Activated T-helper 9 cell treated with anti-CD3 and anti-CD28 coated beads, Interleukin-2, amount 50 U/mL, for 16 hours (primary cell): ENCODE measurements around the gene SKAP1.
"Not testable (repeated sequence)": the region's sequence is repeated elsewhere in the genome, so short reads cannot be mapped to it uniquely, and the experiment has no call there.

Source experiments
- DNase-seq: peaks from one replicate; pipeline ENCODE4 v3.0.0-alpha.2; 2020; ENCODE audit warnings: low read depth

SKAP1 gene

DNA sequence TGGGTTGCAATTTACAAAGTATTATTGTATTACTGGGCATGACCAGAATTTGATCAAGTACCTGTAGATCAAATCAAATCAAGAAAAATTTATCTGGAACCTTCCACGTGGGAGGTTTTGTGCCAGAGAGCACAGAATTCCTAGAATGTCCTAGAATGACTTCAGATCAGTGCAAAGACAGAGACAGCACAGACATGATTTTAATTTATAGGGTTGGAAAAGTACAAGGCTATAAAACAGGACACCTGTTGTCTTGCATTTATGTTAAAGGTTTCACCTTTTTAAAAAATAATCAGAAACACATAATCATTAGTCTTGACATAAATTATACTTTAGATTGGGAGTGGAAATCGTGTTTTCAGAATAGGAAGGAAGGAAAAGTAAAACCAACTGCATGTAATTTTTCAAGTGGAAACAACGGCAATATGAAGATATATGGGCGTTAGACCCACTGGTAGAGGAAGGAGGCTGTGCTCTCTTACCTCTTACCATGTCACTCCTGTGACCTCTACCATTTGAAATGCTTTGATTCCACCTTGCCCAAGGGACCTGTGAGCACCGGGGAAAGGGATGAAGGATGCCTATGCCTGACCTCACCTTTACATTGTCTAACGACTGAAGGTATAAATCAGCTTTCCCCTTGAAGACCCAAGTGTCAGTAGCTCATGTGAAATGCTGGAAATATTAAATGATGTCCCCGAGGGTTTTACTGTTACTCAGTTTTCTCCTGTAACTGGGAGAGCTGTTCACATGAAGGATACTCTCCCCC, 222.1 kb downstream of the SKAP1 start:
- DNase-seq: no peak

DNA sequence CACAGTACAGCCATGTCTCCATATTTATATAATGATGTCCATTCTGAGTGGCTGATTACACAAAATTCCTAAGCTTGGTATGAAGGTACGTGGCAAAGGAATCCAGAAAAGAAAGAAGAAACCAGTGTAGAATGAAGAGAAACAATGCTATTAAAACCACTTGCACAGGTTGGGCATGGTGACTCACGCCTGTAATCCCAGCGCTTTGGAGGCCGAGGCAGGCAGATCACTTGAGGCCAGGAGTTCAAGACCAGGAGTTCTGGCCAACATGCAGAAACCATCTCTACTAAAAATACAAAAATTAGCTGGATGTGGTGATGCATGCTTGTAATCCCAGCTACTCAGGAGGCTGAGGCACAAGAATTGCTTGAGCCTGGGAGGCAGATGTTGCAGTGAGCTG, 223.0 kb downstream of the SKAP1 start:
- not testable (repeated sequence) for DNase-seq

DNA sequence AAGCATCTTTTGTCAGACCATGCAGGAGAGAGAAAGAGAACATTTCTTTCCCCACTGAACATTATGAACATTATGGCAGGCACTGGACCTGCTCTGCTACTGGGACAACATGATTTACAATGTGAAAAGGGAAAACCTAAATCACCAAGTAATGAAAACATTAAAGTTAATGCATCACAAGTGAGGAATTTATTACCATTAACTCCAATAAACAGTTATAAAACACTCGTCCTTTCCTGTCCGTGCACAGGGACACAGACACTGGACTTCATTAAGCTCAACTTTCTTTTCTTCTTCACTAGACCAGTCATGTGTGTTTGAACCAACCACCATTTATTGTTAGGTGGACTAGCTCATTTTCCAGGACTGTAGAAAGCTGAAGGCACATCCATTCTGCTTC, 227.1 kb downstream of the SKAP1 start:
- DNase-seq: no peak

DNA sequence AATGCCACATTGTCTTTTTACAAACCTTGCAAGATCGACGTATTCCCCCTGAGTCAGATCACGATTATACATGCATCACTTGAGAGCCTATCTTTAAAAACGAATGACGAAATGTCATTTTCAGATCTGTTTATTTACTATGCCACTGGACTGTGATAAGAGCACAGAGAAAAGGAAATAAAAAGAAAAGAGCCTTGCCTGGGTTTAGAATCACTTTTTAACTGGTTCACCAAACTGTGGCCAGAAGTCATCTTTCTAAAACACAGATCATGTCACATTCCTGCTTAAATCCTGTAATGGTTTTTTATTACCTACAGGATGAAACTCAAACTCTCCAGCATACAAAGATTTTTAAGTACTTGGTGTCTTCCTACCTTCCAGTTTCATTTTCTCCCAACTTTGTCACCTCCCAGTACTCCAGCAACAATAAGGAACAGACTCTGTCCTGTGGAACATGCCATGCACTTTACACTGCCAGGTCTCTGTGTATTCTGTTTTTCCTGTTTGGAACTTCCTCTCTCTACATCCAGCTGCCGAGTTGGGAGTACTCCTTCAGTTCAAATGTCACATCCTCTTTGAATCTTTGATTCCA, 231.0 kb downstream of the SKAP1 start:
- no peak for DNase-seq

DNA sequence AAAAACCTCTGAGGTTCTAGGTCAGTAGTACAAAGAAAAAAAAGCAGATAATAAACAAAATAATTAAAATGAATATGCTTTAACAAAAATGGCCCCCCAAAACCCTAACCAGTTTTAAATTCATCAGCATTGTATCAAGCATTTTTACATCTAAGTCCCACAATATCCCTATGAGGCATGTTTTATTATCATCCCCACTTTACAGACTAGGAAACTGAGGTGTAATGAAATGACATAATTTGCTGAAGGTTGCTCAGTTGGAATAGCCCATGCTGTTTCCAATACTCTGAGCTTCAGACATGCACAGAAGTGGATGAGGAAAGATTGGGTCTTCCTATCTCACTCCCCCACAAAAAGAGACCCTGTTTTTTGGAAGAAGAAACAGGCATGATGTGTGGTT, 234.1 kb downstream of the SKAP1 start:
- no peak for DNase-seq

DNA sequence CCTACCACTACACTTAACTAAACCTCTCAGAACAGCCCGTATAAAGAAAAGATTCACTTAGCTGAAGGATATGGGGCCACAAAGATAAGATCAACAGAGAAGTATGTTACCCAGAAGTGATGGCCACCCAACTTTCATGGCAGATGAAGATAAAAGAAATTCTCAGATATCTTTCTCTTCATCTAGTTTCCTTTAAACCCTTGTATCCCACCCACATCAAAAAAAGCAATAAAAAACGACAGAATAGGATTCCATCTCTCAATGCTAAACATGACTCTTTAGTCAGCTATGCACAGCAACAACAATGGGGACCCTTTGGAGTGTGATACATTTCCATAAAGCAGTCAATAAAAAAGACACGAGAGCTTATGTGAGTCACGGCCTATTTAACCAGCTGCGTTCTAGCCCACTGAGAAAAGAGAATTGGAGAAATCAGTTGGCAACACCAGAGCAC, 235.9 kb downstream of the SKAP1 start:
- DNase-seq: no peak

DNA sequence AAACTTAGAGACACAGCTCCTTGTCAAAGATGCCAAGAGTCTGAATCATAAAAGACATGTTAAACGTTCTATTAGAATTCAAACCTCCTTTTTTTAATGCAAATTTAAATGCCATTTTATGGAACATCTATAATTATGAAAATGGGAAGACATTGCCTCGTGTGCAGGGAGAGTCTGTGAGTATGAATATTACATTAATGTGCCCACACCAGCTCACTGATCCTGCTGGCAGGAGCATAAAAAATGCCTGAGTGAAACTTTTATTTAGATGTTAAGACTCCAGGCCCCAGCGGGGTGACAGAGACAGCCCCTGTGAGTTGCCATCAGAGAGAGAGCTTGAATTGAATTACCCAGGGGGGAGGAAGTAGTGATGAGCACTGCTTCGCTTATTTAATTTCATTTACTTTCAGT, 237.7 kb downstream of the SKAP1 start:
- DNase-seq: no peak

DNA sequence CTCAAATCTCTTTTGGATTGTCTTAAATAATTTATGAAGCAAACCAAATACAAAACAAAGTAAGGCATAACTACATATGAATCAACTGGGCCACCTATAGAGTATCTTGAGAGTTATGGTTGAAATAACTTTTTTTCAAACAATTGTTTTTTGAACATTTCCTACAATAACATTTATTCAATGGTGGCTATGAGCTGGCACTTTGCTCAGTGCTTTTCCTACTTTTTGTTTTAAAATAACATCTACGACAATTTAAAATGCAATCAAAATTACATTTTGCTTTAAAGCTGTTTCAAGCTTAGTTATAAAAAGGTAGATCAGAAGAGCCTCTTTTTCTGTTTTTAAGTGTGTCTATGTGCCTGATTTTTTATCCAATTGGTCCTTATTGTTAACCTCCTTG, 238.7 kb downstream of the SKAP1 start:
- no peak for DNase-seq

DNA sequence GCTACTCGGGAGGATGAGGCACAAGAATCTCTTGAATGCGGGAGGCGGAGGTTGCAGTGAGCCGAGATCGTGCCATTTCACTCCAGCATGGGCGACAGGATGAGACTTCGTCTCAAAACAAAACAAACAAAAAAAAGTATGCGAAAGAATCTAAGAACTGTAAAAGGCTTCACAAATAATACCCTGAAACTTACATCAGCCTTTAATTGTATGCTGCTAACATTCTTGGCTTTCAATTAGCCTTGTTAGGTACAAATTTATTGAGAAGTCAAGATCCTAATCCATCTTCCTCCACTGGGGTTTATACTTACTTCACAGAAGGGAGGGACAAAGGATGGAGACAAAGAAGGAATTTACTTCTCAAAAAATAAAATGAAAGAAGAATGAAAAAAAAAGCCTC, 239.1 kb downstream of the SKAP1 start:
- DNase-seq: no peak

DNA sequence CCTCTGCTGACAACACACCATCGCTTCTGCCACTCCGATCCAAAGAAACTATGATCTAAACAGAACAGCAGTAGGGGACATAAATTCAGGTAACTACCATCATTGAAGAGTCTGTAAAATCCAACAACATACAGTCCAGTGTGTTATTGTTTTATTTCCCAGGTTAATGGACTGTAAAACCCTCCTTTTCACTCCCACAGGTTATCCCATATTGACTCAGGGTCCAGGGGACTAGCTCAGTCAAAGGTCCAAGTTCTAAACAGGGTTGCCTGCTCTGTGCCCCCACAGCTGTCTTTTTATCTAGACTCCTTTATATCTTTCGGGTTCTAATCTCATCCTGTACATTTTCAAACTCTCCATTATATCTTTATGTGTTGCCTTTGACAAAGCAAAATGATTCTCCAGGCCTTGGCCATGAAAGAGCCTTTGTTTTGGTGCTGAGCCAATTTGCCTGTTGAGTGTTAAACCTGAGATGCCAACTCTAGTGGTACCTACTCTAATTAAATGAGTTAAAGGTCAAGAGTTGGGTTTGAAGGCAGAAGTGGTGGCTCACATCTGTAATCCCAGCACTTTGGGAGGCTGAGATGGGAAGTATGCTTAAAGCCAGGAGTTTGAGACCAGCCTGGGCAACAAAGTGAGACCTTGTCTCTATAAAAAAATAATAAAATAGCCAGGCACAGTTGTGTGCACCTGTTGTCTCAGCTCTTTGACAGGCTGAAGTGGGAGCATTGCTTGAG, 242.0 kb downstream of the SKAP1 start:
- no peak for DNase-seq

DNA sequence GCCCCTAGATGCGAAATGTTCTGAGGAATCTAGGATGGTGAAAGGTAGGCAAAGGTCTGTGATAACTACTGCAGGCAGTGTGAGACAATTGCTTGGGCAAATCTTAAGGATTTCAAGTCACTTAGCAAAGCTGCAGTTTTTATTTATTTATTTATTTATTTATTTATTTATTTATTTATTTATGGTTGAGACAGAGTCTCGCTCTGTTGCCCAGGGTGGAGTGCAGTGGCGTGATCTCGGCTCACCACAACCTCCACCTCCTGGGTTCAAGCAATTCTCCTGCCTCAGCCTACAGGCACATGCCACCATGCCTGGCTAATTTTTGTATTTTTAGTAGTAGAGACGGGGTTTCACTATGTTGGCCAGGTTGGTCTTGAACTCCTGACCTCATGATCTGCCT, 243.7 kb downstream of the SKAP1 start:
- DNase-seq: not testable (repeated sequence)

DNA sequence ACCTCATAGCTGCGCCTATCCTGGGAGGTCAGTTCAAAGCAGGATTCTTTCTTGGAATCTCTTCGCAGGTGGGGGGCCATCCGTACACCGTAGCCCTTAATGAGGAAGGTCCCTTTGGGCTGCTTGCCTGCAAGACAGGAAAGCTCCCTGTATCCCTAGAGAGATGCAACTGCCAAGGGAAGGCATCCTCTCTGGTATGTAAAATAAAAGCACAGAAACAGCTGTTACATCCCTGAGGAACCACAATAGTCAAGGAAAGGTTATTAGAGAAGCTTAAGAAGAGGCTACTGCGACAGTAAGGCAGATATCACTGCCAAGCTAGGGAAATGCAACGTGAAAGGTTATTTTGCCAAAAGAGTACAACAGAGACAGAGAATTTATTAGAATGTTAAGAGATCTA, 245.3 kb downstream of the SKAP1 start:
- DNase-seq: no peak

DNA sequence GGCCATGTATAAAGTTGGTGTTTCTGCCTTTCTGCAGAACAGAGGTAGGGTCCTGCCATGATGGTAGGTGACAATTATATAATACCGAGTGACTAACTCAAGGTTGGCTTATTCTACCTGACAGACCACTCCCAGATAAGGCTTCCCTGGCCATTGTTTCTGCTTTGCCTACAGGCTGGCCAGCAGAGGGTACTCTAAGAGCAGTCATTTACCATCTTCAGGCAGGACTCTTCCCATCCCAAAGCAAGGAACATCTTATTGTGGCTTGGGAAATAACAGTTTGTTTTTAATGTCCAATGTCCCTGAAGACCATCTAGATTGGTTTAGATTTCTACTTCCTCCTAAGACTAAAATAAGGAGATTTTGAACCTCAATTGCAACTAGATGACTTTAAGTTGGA, 248.4 kb downstream of the SKAP1 start:
- no peak for DNase-seq

DNA sequence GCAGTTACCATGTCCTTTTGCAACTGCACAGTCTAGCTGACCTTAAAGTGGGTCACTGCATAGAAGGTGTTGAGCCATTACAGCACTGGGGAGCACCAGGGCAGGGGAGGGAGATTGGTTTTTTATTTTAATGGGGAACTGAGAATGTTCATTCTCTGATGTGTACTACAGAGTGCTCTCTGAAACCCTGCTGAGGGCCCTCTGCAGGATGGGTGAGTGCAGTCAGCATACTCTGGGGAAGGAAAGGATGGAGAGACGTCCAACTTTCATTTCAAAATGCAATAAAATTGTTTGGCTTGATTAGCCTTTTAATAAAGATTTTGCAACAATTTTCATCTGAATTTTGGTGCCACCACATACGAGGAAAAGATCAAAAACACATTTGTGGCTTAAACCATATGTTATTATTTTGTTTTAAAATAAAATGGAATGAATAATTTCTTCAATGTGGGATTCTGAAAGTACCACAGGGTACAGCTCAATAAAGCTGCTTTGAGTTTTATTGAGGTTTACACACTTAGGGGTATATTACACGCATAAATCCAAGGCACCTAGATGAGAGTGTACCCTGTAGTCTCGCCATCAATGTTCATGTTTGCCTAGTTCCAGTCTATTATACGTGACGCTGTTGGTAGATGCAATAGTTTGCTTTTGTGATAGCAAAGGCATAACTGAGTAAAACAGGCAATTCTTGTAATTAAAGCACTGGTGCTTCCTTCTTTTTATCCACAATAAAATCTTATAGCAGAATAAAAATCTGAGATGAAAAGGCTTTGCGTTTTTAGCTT, 249.0 kb downstream of the SKAP1 start:
- no peak for DNase-seq

DNA sequence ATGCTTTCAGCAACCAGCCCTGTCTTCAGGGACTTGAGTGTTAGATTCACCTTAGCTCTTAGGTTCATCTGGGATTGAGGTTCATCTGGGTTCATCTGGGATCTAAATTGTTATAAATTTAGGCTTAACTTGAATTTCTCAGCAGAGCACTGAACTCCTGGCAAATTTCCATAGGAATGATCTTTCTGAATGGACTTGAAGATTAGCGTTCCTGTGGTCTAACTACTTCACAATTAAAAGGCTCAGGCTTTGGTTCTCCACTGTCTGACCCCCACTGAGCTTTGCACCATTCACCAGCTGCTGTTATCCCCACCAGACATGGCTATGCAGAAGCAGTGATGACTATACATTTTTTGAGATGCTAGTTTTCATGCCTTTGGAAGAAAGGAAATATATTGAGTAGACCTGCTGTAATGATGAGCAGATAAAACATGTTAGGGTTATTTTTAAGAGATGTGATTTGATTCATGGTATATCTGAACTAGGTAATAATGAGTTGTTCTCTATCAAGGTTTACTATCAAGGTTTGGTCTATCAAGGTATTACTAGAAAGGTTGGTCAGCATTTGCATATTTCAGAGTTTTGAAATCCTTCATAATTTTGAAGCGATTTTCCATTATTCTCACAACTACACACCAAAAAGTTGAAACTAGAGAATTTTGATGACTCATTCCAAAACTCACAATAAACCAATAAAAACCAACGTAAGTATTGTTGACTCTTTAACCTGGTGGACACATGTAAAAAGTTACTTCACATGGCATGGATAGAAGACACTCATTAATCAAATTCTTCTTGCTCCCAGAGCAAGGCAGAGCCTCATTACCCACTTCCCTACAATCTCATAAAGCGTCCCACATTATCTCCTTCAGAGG, 250.7 kb downstream of the SKAP1 start:
- DNase-seq: no peak

DNA sequence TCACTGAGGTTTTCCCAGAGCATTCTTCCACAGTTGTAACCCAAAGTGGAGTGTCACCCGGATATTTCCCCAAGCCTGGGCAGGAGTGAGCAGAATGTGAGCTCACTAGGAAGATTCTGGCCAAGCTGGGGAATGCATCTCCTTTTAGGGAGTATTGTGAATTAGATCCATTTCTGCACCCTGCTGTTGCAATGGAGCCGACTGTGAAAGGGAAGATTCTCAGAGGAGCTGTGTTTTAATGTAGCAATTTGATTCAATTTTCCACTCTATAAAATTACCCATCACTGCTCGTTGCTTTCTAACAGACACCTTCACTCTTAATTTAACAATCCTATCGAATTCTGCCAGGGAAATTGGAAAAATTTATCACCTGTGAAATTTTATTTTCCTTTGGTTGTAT, 251.7 kb downstream of the SKAP1 start:
- no peak for DNase-seq

DNA sequence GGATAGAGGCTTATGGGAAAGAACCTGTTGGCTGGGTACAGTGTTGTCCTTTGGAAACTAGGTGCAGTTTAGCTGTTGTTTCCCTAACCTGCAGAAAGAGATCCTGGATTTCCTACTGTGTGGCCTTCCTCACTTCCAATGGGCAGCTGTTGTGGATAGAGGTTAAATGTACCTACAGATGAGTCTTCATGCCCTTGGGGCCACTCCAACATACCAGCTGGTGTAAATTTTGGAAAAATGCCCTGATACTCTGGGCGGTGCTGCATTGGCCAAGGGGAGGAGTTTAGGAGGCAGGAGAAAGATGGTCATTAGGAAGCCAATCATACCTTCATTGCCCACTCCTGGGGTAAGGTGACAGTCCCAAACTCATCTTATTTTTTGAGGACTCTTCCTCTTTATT, 252.2 kb downstream of the SKAP1 start:
- no peak for DNase-seq

DNA sequence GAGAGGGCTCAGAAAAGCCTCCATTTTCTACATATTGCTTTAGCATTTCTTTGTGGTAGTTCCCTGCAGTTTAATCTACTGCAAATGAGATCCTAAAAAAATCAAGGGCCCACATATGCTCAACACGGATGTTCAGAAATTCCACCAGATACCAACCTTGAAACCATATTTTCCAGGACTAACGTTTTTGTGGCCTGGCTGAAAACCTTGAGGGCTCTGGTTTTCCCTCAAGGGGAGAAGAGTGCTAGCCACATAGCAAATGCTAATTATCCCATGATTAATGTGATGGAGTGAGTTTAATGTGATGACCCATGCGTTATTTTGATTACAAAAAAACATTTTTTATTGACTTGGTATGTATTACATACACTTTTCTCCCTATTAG, 253.6 kb downstream of the SKAP1 start:
- no peak for DNase-seq

DNA sequence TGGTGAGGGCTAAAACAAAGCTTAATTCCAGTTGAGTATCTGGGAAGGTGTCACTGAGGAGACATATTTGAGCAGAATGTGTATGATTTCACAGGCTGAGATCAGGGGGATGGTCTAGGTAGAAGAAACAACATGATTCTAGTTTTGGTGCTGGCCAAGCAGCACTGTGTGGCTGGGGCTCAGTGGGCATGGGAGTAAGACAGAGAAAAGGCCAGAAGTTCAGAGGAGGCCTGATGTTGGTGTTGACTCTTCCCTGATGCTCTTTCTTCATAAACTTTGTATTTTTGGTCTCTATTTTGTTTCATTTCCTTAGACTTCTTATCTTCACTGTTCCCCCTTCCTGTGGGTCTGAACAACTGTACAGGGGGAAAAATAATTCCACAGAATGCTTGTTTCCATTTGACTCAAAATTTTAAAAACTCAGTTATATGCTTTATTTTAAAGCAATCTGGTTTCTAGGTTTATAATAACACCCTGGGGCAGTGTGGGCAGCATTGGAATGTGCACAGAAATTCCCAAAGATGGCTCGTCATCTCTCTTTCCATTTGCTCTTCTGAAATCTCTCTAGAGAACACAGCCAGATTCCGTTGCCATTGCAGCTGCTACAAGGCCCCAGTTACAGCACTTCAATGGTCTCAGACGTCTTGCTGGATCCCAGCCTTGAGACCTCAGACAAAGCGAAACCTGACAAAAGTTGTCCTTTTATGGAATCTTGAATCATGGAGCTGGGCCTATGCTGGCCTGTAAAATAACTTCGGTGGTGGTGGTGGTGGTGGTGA, 254.1 kb downstream of the SKAP1 start:
- DNase-seq: no peak

DNA sequence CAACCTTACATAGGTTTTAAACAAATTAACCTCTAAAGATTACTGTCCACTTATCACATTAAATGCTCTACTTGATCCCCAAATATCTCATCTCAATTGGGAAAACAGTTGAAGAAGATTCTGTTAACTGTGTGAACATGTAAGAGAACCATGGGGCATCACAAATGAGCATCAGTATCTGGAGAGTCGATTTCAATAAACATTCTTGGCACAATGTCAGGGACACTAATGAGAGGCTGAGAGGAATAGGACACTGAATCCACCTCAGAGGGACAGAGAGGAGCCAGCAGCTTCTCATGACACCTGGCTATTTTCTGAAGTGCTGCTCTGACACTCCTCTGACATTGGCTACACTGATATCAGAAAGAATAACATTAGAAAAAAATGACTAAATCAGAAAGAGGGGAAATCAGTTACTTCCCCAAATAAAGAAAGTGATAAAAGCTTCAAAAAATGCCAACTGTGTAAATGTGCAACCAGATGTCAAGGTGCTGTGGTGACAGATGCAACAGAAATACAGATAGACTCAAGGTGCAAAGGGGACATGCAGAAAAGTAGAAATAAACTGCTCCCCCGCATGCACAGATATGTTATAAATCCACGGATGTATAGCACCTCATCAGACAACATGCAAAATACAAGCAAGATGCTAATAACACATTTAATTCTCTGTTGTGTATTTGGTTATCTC, 255.0 kb downstream of the SKAP1 start:
- no peak for DNase-seq
